Natural killer cell (primary cell): ENCODE measurements around the gene IL22RA1. TPM values are rescaled to one million over a fixed set of nuclear protein-coding genes. Genes with fewer than 3 reads are reported as not detected.

ENCODE experiments used
- ATAC-seq, 3 donors: fragments of 150-1000 bp in 2 of 3; fragments of 200-7000 bp in 1 of 3; cut with Tn5 transposase; 1 replicate in 1 of 3; 2 replicates in 2 of 3; pipeline ENCODE4 v1.10.0; 2021; ENCODE audit warnings: mild to moderate bottlenecking in 2 of 3, moderate library complexity in 2 of 3
- DNase-seq, 2 donors: peaks; one replicate each; pipeline versions ENCODE4 v3.0.0 to v3.0.0-alpha.2; 2013 to 2021; ENCODE audit warnings: mixed read lengths in 1 of 2
- H3K27ac ChIP-seq: one replicate; pipeline ENCODE4 v1.5.1; 2013; ENCODE audit warnings: mild to moderate bottlenecking, low read length
- H3K27me3 ChIP-seq: one replicate; pipeline ENCODE4 v1.6.1; 2013; ENCODE audit warnings: low read length; ENCODE audit not compliant: control insufficient read depth, insufficient read depth
- H3K36me3 ChIP-seq: one replicate; pipeline ENCODE4 v1.6.1; 2013; ENCODE audit warnings: low read length; ENCODE audit not compliant: control insufficient read depth, insufficient read depth
- H3K4me1 ChIP-seq: one replicate; pipeline ENCODE4 v1.6.1; 2013; ENCODE audit warnings: low read length; ENCODE audit not compliant: control insufficient read depth, insufficient read depth
- H3K4me3 ChIP-seq: one replicate; pipeline ENCODE4 v1.5.1; 2013; ENCODE audit warnings: low read length
- H3K9me3 ChIP-seq: one replicate; pipeline ENCODE4 v1.6.1; 2013; ENCODE audit warnings: low read length; ENCODE audit not compliant: control insufficient read depth, insufficient read depth
- H3K27ac Mint-ChIP-seq, 2 donors: one replicate each; pipeline ENCODE4 v1.8.0; 2022; ENCODE audit warnings: mild to moderate bottlenecking in 2 of 2, mixed read lengths in 2 of 2, moderate library complexity in 1 of 2
- H3K27me3 Mint-ChIP-seq, 2 donors: one replicate each; pipeline ENCODE4 v1.8.0; 2022; ENCODE audit warnings: low read depth in 2 of 2, mixed read lengths in 2 of 2
- H3K36me3 Mint-ChIP-seq: one replicate; pipeline ENCODE4 v1.8.0; 2022; ENCODE audit warnings: mixed read lengths
- H3K4me1 Mint-ChIP-seq, 2 donors: one replicate each; pipeline ENCODE4 v1.8.0; 2022; ENCODE audit warnings: mixed read lengths in 2 of 2
- H3K4me3 Mint-ChIP-seq: one replicate; pipeline ENCODE4 v1.8.0; 2022; ENCODE audit warnings: mild to moderate bottlenecking, moderate library complexity, mixed read lengths
- H3K9me3 Mint-ChIP-seq, 2 donors: one replicate each; pipeline ENCODE4 v1.8.0; 2022; ENCODE audit warnings: mixed read lengths in 2 of 2
- CTCF ChIP-seq: fragments of 200-600 bp; IDR thresholded peaks from one replicate; pipeline ENCODE4 v1.8.0; 2022; ENCODE audit warnings: antibody characterized with exemption
- WGBS: methylation state at CpG from one replicate; pipeline ENCODE4 v1.1.7; 2013; ENCODE audit warnings: missing lambda C conversion rate; ENCODE audit not compliant: insufficient coverage; 5-methylcytosine and 5-hydroxymethylcytosine counted together
- intact Hi-C: fragments of 100-400 bp; cut with micrococcal nuclease; formaldehyde crosslinking; loops from one replicate; pipeline ENCODE4 v1.14.2; 2022
- total RNA-seq, 4 donors: library from RNA; stranded (reverse); fragments of 120-200 nt in 1 of 4; gene quantifications; one replicate each; pipeline versions ENCODE4 v1.2.3 to v1.2.4, GENCODE V29; 2013 to 2022

The IL22RA1 gene
- total RNA-seq, 3 donors from 2014 or later (not counting 1 experiment from before 2014, with no cell fraction given): not detected

DNA sequence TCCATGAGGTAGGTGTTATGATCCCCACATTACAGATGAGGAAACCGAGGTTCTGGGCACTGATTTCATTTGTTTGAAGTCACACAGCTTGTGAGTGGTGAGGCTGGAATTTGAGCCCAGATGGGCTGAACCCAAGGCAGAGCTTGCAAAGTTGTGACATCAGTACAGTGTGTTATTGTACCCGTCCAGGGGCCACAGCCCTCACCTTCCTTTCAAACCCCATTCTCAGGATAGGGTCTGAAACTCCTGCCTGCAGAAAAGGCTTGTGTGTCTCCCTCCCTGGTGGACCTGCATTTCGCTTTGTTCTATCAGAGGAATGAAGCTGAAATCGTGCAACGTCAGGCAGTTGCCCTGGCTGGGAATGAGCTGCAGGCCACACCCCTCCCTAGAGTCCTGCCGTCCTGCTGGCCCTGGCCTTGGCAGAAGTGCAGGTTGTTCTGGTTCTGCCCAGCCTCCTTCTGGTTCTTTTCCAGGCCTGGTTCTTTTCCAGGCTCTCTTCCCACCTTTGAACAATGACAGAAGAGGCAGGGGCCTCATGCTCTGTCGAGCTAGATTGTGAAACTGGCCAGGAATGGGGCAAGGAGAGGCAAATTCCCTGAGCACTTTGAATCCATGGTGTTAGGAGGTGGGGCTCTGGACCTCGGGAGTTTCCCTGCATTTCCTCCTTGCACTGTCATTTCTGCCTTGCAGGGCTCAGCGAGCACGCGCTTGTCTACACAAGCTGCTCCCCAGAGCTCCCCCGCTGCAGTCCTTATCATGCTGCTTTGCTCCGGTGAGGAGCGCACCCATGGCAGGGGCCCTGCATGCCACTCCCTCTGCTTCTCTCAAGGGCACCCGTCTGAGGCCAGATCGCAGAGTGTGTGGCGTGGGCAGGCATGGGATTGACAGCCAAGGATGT lies 22.8 kb downstream of the IL22RA1 start:
- Mint-ChIP-seq H3K9me3 (no peaks in the 10 kb centered on the region), H3K4me3 (no peak overlapping the region), H3K36me3 (no peaks in the 10 kb centered on the region), H3K27me3 (peaks cover 0 to 9% of the 10 kb centered on the region in 2 donors), H3K27ac (no peak overlapping the region), H3K4me1 (no peaks in the 10 kb centered on the region)
- intact Hi-C loops: no loop called here
- H3K4me1 ChIP-seq: no peaks in the 10 kb centered on the region
- no peak overlapping the region for H3K27ac ChIP-seq
- H3K4me3 ChIP-seq: no peak overlapping the region
- H3K9me3 ChIP-seq: no peaks in the 10 kb centered on the region
- DNase-seq (no peak), ATAC-seq (no peak)
- no peaks in the 10 kb centered on the region for H3K36me3 ChIP-seq
- 85% methylated on average over 17 of the region's 17 CpGs for WGBS
- TF ChIP-seq CTCF: no peak
- H3K27me3 ChIP-seq: no peaks in the 10 kb centered on the region

- no peaks in the 10 kb centered on the region for H3K4me1 Mint-ChIP-seq
- H3K9me3 ChIP-seq: no peaks in the 10 kb centered on the region
- ATAC-seq: no peak
- peaks cover 0 to 9% of the 10 kb centered on the region in 2 donors for H3K27me3 Mint-ChIP-seq
- H3K4me3 Mint-ChIP-seq: no peak overlapping the region
- no peak overlapping the region for H3K27ac Mint-ChIP-seq
- no peaks in the 10 kb centered on the region for H3K36me3 ChIP-seq
- intact Hi-C loops: no loop called here
- H3K4me1 ChIP-seq: no peaks in the 10 kb centered on the region
- no peak for DNase-seq
- H3K36me3 Mint-ChIP-seq: no peaks in the 10 kb centered on the region
- TF ChIP-seq CTCF: no peak
- no peak overlapping the region for H3K27ac ChIP-seq
- no peaks in the 10 kb centered on the region for H3K27me3 ChIP-seq
- WGBS: 78% methylated on average over 5 of the region's 5 CpGs
- no peak overlapping the region for H3K4me3 ChIP-seq
- no peaks in the 10 kb centered on the region for H3K9me3 Mint-ChIP-seq
These were observed 23.5 kb downstream of the IL22RA1 start for GRCh38 chr1:24119489-24119858.

GRCh38 chr1:24118410-24119242 lies 24.3 kb downstream of the IL22RA1 start:
- TF ChIP-seq CTCF: no peak
- Mint-ChIP-seq H3K36me3 (no peaks in the 10 kb centered on the region), H3K9me3 (no peaks in the 10 kb centered on the region), H3K27ac (no peak overlapping the region), H3K4me1 (no peaks in the 10 kb centered on the region), H3K4me3 (no peak overlapping the region), H3K27me3 (peaks cover 7 to 11% of the 10 kb centered on the region in 2 donors)
- H3K9me3 ChIP-seq: no peaks in the 10 kb centered on the region
- no peak overlapping the region for H3K4me3 ChIP-seq
- ATAC-seq: no peak
- DNase-seq: no peak
- no peaks in the 10 kb centered on the region for H3K4me1 ChIP-seq
- intact Hi-C loops: no loop called here
- WGBS: 71% methylated on average over 6 of the region's 8 CpGs
- H3K27me3 ChIP-seq: no peaks in the 10 kb centered on the region
- no peaks in the 10 kb centered on the region for H3K36me3 ChIP-seq
- H3K27ac ChIP-seq: no peak overlapping the region
